WTC11 (cell line): ENCODE measurements around the gene CCL8.

Source experiments
- FOXP1 ChIP-seq: sonication (generic); formaldehyde crosslinking; IDR thresholded peaks from 2 replicates; pipeline ENCODE4 v1.8.0; 2022; ENCODE audit warnings: missing genetic modification reagents, mild to moderate bottlenecking, moderate library complexity, borderline replicate concordance
- TEAD4 ChIP-seq: sonication (generic); formaldehyde crosslinking; IDR thresholded peaks from 2 replicates; pipeline ENCODE4 v1.8.0; 2022; ENCODE audit warnings: mild to moderate bottlenecking, missing genetic modification reagents
- TF ChIP-seq, protein P1 (sequence below): fragments of 200-600 bp; IDR thresholded peaks from 2 replicates; pipeline ENCODE4 v1.8.0; 2022; ENCODE audit warnings: antibody characterized with exemption

DNA sequence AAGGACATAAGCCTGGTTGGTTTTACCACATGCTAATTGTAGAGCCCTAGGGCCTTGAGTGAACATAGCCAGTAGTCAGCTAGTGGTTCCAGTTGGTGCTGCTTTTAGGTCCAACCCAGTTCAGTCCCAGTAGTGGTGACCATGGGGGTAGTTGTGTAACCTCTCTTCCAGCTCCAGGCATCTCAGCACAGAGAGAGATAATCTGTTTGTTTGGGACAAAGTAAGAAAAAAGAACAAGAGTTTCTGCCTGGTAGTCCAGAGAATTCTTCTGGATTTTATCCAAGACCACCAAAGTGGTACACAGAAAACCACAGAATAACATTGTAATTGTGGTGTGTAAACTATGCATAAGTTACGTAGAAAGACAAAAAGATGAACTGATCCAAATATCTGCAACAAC is 31.9 kb downstream of the CCL8 start:
- TF ChIP-seq, protein P1, sequence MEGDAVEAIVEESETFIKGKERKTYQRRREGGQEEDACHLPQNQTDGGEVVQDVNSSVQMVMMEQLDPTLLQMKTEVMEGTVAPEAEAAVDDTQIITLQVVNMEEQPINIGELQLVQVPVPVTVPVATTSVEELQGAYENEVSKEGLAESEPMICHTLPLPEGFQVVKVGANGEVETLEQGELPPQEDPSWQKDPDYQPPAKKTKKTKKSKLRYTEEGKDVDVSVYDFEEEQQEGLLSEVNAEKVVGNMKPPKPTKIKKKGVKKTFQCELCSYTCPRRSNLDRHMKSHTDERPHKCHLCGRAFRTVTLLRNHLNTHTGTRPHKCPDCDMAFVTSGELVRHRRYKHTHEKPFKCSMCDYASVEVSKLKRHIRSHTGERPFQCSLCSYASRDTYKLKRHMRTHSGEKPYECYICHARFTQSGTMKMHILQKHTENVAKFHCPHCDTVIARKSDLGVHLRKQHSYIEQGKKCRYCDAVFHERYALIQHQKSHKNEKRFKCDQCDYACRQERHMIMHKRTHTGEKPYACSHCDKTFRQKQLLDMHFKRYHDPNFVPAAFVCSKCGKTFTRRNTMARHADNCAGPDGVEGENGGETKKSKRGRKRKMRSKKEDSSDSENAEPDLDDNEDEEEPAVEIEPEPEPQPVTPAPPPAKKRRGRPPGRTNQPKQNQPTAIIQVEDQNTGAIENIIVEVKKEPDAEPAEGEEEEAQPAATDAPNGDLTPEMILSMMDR = no peak
- TF ChIP-seq TEAD4 (CRISPR knock-in tag) (no peak), FOXP1 (CRISPR knock-in tag) (no peak)
